Upper lobe of right lung (tissue), 1 donor: Measurements from ENCODE around the gene SREBF1. TPM values are rescaled to one million over a fixed set of nuclear protein-coding genes. Genes with fewer than 3 reads are reported as not detected.

Source experiments
- ATAC-seq: fragments of 200-7000 bp; cut with Tn5 transposase; one replicate; pipeline ENCODE4 v1.9.1; 2020; ENCODE audit warnings: mild to moderate bottlenecking, moderate library complexity
- DNase-seq: peaks from one replicate; pipeline ENCODE4 v3.0.0-alpha.2; 2020
- H3K27ac ChIP-seq: fragments of 200-600 bp; one replicate; pipeline ENCODE4 v1.8.0; 2022
- H3K27me3 ChIP-seq: fragments of 200-600 bp; one replicate; pipeline ENCODE4 v1.8.0; 2022; ENCODE audit warnings: mild to moderate bottlenecking
- H3K36me3 ChIP-seq: fragments of 200-600 bp; one replicate; pipeline ENCODE4 v1.8.0; 2022
- H3K4me1 ChIP-seq: fragments of 200-600 bp; one replicate; pipeline ENCODE4 v1.8.0; 2022
- H3K4me3 ChIP-seq: fragments of 200-600 bp; one replicate; pipeline ENCODE4 v1.8.0; 2022; ENCODE audit warnings: mild to moderate bottlenecking
- H3K9me3 ChIP-seq: fragments of 200-600 bp; one replicate; pipeline ENCODE4 v1.8.0; 2022
- intact Hi-C: fragments of 100-400 bp; cut with DNase I; formaldehyde crosslinking; loops from one replicate; pipeline ENCODE4 v1.11.0; 2022
- total RNA-seq: library from RNA; stranded (reverse); fragmentation: NEBNext Ultra II Directional; extraction: Animal tissue kit (Norgen Biotek cat#: 25700); gene quantifications from one replicate; pipeline ENCODE4 v1.2.1, GENCODE V29; 2021
- TF ChIP-seq, protein P1 (sequence below): fragments of 200-600 bp; IDR thresholded peaks from one replicate; pipeline ENCODE4 v1.8.0; 2022; ENCODE audit warnings: antibody characterized with exemption
- donor health status: DM: no; HTN: yes; CAD: no; lungs with severe emphysema.

SREBF1 gene
- total RNA-seq, 1 donor from 2014 or later = 80.8 TPM

DNA sequence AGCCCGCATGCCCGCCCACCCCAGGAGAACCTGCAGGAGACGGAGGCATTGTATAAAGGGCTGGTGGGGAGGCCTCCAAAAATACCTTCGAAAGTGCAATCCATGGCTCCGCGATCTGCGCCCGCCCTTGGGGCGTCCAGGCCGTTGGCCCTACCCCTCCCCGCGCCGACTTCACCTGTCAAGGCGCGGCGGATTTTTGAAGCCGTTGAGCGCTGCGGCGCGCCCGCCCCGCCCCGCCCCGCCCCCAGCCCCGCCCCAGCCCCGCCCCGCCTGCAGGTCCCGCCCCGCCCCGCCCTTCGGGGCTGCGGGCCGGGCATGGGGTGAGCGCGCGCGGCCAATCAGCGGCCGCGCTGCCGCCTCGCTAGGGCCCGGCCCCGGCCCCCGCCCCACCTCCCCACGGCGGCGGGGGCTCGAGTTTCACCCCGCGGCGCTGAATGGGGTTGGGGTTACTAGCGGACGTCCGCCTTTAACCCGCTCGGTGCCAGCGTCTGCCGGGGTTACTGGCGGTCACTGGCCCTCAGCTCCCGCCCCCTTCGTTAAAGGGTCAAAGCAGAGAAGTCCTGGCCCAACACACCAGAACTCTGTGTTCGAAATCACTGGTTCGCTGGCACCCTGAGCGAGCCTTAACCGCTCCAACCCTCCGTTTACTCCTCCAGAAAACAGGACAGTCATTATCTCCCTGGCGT lies 13.2 kb downstream of the SREBF1 start:
- Histone ChIP-seq H3K9me3 (no peaks in the 10 kb centered on the region), H3K27ac (peak overlapping the region; percentile 80), H3K27me3 (no peaks in the 10 kb centered on the region), H3K4me1 (peaks cover 72% of the 10 kb centered on the region), H3K36me3 (peaks cover 14% of the 10 kb centered on the region), H3K4me3 (peak overlapping the region; percentile 55)
- TF ChIP-seq, protein P1, sequence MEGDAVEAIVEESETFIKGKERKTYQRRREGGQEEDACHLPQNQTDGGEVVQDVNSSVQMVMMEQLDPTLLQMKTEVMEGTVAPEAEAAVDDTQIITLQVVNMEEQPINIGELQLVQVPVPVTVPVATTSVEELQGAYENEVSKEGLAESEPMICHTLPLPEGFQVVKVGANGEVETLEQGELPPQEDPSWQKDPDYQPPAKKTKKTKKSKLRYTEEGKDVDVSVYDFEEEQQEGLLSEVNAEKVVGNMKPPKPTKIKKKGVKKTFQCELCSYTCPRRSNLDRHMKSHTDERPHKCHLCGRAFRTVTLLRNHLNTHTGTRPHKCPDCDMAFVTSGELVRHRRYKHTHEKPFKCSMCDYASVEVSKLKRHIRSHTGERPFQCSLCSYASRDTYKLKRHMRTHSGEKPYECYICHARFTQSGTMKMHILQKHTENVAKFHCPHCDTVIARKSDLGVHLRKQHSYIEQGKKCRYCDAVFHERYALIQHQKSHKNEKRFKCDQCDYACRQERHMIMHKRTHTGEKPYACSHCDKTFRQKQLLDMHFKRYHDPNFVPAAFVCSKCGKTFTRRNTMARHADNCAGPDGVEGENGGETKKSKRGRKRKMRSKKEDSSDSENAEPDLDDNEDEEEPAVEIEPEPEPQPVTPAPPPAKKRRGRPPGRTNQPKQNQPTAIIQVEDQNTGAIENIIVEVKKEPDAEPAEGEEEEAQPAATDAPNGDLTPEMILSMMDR = no peak
- ATAC-seq = peak; percentile 91
- peak; percentile 92 for DNase-seq
- intact Hi-C loops = no loop called here

DNA sequence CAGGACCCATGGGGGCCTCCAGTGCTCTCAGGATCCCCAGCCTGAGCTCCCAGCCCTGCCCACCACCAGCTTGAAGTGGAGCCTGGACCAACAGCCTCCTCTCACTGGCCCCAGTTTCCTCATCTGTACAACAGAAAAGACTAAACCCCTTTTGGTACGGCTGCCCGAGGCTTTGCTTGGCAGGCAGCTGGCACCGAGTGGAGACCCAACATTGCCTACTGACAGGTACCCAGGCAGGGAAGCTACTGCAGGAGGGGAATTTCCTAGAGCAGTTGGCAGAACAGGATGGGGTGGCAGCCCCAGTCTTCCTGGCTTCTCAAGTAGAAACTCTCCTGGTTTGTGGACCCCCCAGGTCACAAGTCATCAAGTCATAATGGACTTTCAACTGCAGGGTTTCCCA lies 14.2 kb downstream of the SREBF1 start:
- H3K27me3 ChIP-seq = no peaks in the 10 kb centered on the region
- H3K4me3 ChIP-seq = peak overlapping the region; percentile 55
- DNase-seq (no peak), ATAC-seq (no peak)
- TF ChIP-seq, protein P1 = no peak
- peaks cover 77% of the 10 kb centered on the region for H3K4me1 ChIP-seq
- peak overlapping the region; percentile 47 for H3K27ac ChIP-seq
- H3K36me3 ChIP-seq = peaks cover 20% of the 10 kb centered on the region
- no peaks in the 10 kb centered on the region for H3K9me3 ChIP-seq
- intact Hi-C loops = no loop called here

DNA sequence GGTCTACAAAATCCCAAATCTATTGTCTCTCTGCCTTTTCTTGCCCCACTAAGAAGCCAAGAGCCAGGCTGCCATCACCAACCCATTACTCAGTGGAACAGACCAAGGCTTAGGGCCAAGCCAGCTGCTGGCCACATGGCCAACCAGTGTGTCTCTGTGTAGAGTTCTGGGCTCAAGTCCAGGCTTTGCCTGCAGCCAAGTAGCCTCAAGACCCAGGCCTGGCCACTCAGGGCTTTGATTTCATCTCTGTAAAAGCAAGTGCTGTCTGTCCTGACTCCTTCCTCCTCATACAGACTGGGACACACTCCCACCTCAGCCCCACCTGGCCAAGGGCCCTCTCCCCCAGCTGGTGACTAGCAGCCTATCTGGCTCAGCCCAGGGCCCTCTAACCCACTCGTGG lies 14.6 kb downstream of the SREBF1 start:
- ATAC-seq (no peak), DNase-seq (no peak)
- TF ChIP-seq, protein P1 = no peak
- Histone ChIP-seq H3K36me3 (peaks cover 24% of the 10 kb centered on the region), H3K4me1 (peaks cover 77% of the 10 kb centered on the region), H3K9me3 (no peaks in the 10 kb centered on the region), H3K27ac (peak overlapping the region; percentile 47), H3K4me3 (peak overlapping the region; percentile 55), H3K27me3 (no peaks in the 10 kb centered on the region)
- intact Hi-C loops = no loop called here

DNA sequence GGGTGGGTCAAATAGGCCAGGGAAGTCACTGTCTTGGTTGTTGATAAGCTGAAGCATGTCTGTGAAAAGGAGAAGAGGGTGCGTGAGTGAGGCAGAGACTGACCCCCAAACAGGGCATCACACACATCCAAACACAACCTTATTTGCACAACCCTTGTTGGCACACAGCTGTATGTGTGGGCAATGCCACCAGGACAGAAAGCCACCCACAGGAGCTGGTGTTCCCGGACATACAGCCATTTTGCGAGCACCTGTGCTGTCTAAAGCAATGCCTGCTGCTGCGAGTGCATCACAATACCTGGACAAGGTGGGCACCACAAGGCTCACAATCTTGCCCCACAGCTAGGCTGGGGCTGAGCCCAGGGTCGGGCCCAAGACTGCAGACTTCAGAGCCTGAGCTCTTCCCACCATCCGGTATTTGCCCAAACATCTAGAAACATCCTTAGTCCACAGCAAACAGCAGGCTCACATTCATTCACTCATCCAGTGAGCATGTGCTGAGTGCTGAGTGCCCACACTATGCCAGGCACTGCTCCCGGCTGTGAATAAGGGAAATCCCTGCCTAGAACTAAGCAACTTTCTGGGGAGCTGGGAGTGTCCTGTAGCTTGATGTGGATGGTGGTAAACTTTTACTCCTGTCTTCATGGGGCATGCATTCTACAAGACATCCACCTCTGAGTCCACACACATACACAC lies 16.2 kb downstream of the SREBF1 start:
- H3K4me1 ChIP-seq = peaks cover 64% of the 10 kb centered on the region
- no peak for DNase-seq
- TF ChIP-seq, protein P1 = no peak
- H3K4me3 ChIP-seq = no peak overlapping the region
- no peak overlapping the region for H3K27ac ChIP-seq
- H3K9me3 ChIP-seq = no peaks in the 10 kb centered on the region
- ATAC-seq = no peak
- intact Hi-C loops = no loop called here
- peaks cover 35% of the 10 kb centered on the region for H3K36me3 ChIP-seq
- no peaks in the 10 kb centered on the region for H3K27me3 ChIP-seq

DNA sequence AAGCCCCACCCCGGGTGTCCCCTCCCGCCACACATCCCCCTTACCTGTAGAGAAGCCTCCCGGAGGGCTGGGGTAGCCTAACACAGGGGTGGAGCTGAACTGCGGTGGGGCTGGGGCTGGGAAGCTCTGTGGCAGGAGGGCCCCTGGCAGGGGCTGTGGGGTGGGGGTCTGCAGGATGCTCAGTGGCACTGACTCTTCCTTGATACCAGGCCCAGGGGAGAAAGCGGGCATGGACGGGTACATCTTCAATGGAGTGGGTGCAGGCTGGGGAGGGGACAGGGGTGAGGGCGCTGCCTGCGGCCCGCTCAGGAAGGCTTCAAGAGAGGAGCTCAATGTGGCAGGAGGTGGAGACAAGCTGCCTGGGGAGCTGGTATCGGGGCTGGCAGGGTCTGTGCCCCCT lies 16.7 kb downstream of the SREBF1 start:
- TF ChIP-seq, protein P1 = no peak
- Histone ChIP-seq H3K27ac (no peak overlapping the region), H3K4me1 (peaks cover 58% of the 10 kb centered on the region), H3K9me3 (no peaks in the 10 kb centered on the region), H3K36me3 (peaks cover 39% of the 10 kb centered on the region), H3K4me3 (no peak overlapping the region), H3K27me3 (no peaks in the 10 kb centered on the region)
- no peak for ATAC-seq
- intact Hi-C loops = no loop called here
- DNase-seq = no peak
